H1 (cell line): ENCODE measurements around the gene FXYD3. TPM values are rescaled to one million over a fixed set of nuclear protein-coding genes. Genes with fewer than 3 reads are reported as not detected.

Source experiments
- CTCF ChIA-PET: fragments of 300-600 bp; sonication (Branson Sonifier 250); formaldehyde crosslinking; loops from one replicate; lab custom pipeline; 2021; ENCODE audit not compliant: partially characterized antibody; lab: Charles Lee
- POLR2A ChIA-PET: fragments of 300-600 bp; sonication (Branson Sonifier 250); formaldehyde crosslinking; loops from one replicate; lab custom pipeline; 2021; ENCODE audit warnings: inconsistent platforms; ENCODE audit not compliant: partially characterized antibody; lab: Charles Lee
- DNase-seq, 2 experiments: peaks; one replicate each; pipeline versions ENCODE4 v3.0.0 to v3.0.0-alpha.2; 2010 to 2022; ENCODE audit warnings: low spot score in 2 of 2, low read depth in 1 of 2, mixed read lengths in 1 of 2
- FAIRE-seq: peaks from 2 replicates; lab custom pipeline; 2011; peaks lifted over from hg19 to GRCh38; lab: Jason Lieb, UNC
- H2AFZ ChIP-seq: 2 replicates; pipeline ENCODE4 v1.8.1; 2012; ENCODE audit warnings: low read length, inconsistent platforms
- H2AK5ac ChIP-seq: 2 replicates; pipeline ENCODE4 v1.6.1; 2013; ENCODE audit warnings: low read depth, low read length
- H2BK120ac ChIP-seq: replicated peaks from 2 replicates; pipeline ENCODE3; 2013; ENCODE audit warnings: low read depth, low read length, inconsistent platforms
- H2BK12ac ChIP-seq: 2 replicates; pipeline ENCODE4 v1.6.1; 2013; ENCODE audit warnings: low read depth, low read length
- H2BK15ac ChIP-seq: 2 replicates; pipeline ENCODE4 v1.6.1; 2013; ENCODE audit warnings: low read length
- H2BK20ac ChIP-seq: 2 replicates; pipeline ENCODE4 v1.6.1; 2013; ENCODE audit warnings: low read length
- H2BK5ac ChIP-seq: 2 replicates; pipeline ENCODE4 v1.6.1; 2013; ENCODE audit warnings: low read depth, low read length
- H3K14ac ChIP-seq: 2 replicates; pipeline ENCODE4 v1.6.1; 2013; ENCODE audit warnings: inconsistent platforms; ENCODE audit not compliant: insufficient read length
- H3K18ac ChIP-seq: 2 replicates; pipeline ENCODE4 v1.6.1; 2013; ENCODE audit warnings: low read length; ENCODE audit errors: extremely low read depth
- H3K23ac ChIP-seq: 2 replicates; pipeline ENCODE4 v1.6.1; 2013; ENCODE audit warnings: inconsistent platforms; ENCODE audit not compliant: insufficient read length
- H3K23me2 ChIP-seq: 2 replicates; pipeline ENCODE4 v1.6.1; 2013; ENCODE audit warnings: low read depth, low read length
- H3K27ac ChIP-seq: 2 replicates; pipeline ENCODE4 v1.6.1; 2011; ENCODE audit warnings: low read depth, low read length, inconsistent platforms
- H3K27me3 ChIP-seq, 4 experiments: replicated peaks in 1 of 4; 1 replicate in 1 of 4; 2 replicates in 3 of 4; pipeline versions ENCODE4 v1.6.1 to v1.8.1; 2011 to 2013; ENCODE audit warnings: low read length in 3 of 4, mild to moderate bottlenecking in 3 of 4, inconsistent platforms in 2 of 4, mixed read lengths in 2 of 4, moderate library complexity in 1 of 4; ENCODE audit not compliant: control insufficient read depth in 3 of 4, insufficient read depth in 3 of 4; ENCODE audit errors: extremely low read depth in 1 of 4
- H3K36me3 ChIP-seq, 4 experiments: 2 replicates each; pipeline versions ENCODE4 v1.6.1 to v1.8.1; 2011 to 2013; ENCODE audit warnings: mild to moderate bottlenecking in 4 of 4, low read length in 3 of 4, moderate library complexity in 2 of 4, control low read depth in 1 of 4, inconsistent platforms in 1 of 4; ENCODE audit not compliant: insufficient read depth in 4 of 4, control insufficient read depth in 2 of 4
- H3K4ac ChIP-seq: replicated peaks from 2 replicates; pipeline ENCODE3; 2013; ENCODE audit warnings: low read length, low read depth, mixed read lengths, inconsistent platforms; ENCODE audit not compliant: insufficient read length
- H3K4me1 ChIP-seq, 4 experiments: replicated peaks in 1 of 4; 1 replicate in 1 of 4; 2 replicates in 3 of 4; pipeline versions ENCODE4 v1.6.1 to v1.8.1; 2011 to 2013; ENCODE audit warnings: low read length in 3 of 4, inconsistent platforms in 2 of 4, mixed read lengths in 1 of 4; ENCODE audit not compliant: insufficient read depth in 4 of 4, control insufficient read depth in 3 of 4
- H3K4me2 ChIP-seq, 2 experiments: 2 replicates each; pipeline versions ENCODE4 v1.6.1 to v1.8.1; 2011 to 2013; ENCODE audit warnings: low read depth in 2 of 2, low read length in 2 of 2, control low read depth in 1 of 2, inconsistent platforms in 1 of 2, mild to moderate bottlenecking in 1 of 2; ENCODE audit not compliant: insufficient read depth in 1 of 2
- H3K4me3 ChIP-seq, 4 experiments: fragments of 200-600, 300-600 bp in 1 of 4; sonication (generic), shearing (Covaris generic), sonication (Bioruptor Twin) in 1 of 4; 2 replicates each; pipeline versions ENCODE4 v1.5.1 to v1.8.1; 2011 to 2016; ENCODE audit warnings: low read length in 4 of 4, low read depth in 3 of 4, control low read depth in 2 of 4, inconsistent platforms in 2 of 4, mild to moderate bottlenecking in 2 of 4, mixed read lengths in 1 of 4, moderate library complexity in 1 of 4; ENCODE audit not compliant: insufficient read depth in 2 of 4; ENCODE audit errors: extremely low read depth in 1 of 4
- H3K56ac ChIP-seq: replicated peaks from 2 replicates; pipeline ENCODE3; 2013; ENCODE audit warnings: low read depth, mild to moderate bottlenecking, mixed read lengths, low read length, inconsistent platforms; ENCODE audit not compliant: insufficient read length
- H3K79me1 ChIP-seq: 2 replicates; pipeline ENCODE4 v1.6.1; 2013; ENCODE audit warnings: low read depth, low read length, control low read depth
- H3K79me2 ChIP-seq, 2 experiments: 2 replicates each; pipeline versions ENCODE4 v1.6.1 to v1.8.1; 2012 to 2013; ENCODE audit warnings: low read length in 2 of 2, mild to moderate bottlenecking in 2 of 2, inconsistent platforms in 1 of 2; ENCODE audit not compliant: insufficient read depth in 2 of 2, control insufficient read depth in 1 of 2
- H3K9ac ChIP-seq, 4 experiments: replicated peaks in 1 of 4; 1 replicate in 1 of 4; 2 replicates in 3 of 4; pipeline versions ENCODE4 v1.6.1 to v1.8.1; 2011 to 2013; ENCODE audit warnings: low read depth in 3 of 4, low read length in 3 of 4, control low read depth in 2 of 4, mild to moderate bottlenecking in 2 of 4, moderate library complexity in 2 of 4, inconsistent platforms in 1 of 4; ENCODE audit errors: extremely low read depth in 1 of 4
- H3K9me3 ChIP-seq, 2 experiments: 2 replicates each; pipeline versions ENCODE4 v1.6.1 to v1.8.1; 2012 to 2013; ENCODE audit warnings: mild to moderate bottlenecking in 2 of 2, moderate library complexity in 2 of 2, control low read depth in 1 of 2, inconsistent platforms in 1 of 2, low read depth in 1 of 2, low read length in 1 of 2, mixed read lengths in 1 of 2; ENCODE audit not compliant: insufficient read depth in 2 of 2
- H4K20me1 ChIP-seq, 2 experiments: replicated peaks in 1 of 2; 2 replicates each; pipeline versions ENCODE3 to v1.8.1; 2011 to 2013; ENCODE audit warnings: inconsistent platforms in 2 of 2, low read length in 2 of 2, mild to moderate bottlenecking in 1 of 2; ENCODE audit not compliant: insufficient read depth in 2 of 2, control insufficient read depth in 1 of 2
- H4K5ac ChIP-seq: 2 replicates; pipeline ENCODE4 v1.6.1; 2013; ENCODE audit warnings: low read length, low read depth, mixed read lengths, inconsistent platforms; ENCODE audit not compliant: insufficient read length
- H4K8ac ChIP-seq: 2 replicates; pipeline ENCODE4 v1.8.0; 2013; ENCODE audit warnings: mild to moderate bottlenecking, moderate library complexity, low read length, inconsistent platforms; ENCODE audit not compliant: insufficient read depth; ENCODE audit errors: extremely low read depth
- H4K91ac ChIP-seq: replicated peaks from 2 replicates; pipeline ENCODE3; 2013; ENCODE audit warnings: low read length, mixed read lengths, inconsistent platforms; ENCODE audit not compliant: insufficient read length
- BCL11A ChIP-seq, 2 experiments: IDR thresholded peaks; one replicate each; pipeline ENCODE4 v1.6.1; 2011; ENCODE audit warnings: low read depth in 2 of 2, low read length in 2 of 2, mild to moderate bottlenecking in 2 of 2
- CBX5 ChIP-seq: fragments of 300-800, 300-1000 bp; sonication (generic); IDR thresholded peaks from 2 replicates; pipeline ENCODE4 v1.7.1; 2016; ENCODE audit warnings: antibody characterized with exemption, low read length, low read depth
- GABPA ChIP-seq: IDR thresholded peaks from 2 replicates; pipeline ENCODE4 v1.6.1; 2011; ENCODE audit warnings: mild to moderate bottlenecking, low read length, moderate library complexity, borderline replicate concordance; ENCODE audit not compliant: insufficient read depth
- KDM4A ChIP-seq: IDR thresholded peaks from one replicate; pipeline ENCODE4 v1.7.1; 2012; ENCODE audit warnings: low read depth, mild to moderate bottlenecking, moderate library complexity, low read length, inconsistent platforms; ENCODE audit not compliant: severe bottlenecking
- SP1 ChIP-seq: IDR thresholded peaks from 2 replicates; pipeline ENCODE4 v1.6.1; 2011; ENCODE audit warnings: low read depth, low read length
- SRF ChIP-seq: IDR thresholded peaks from 2 replicates; pipeline ENCODE4 v1.6.1; 2011; ENCODE audit warnings: mild to moderate bottlenecking, low read depth, low read length, moderate library complexity
- TAF1 ChIP-seq: IDR thresholded peaks from 2 replicates; pipeline ENCODE4 v1.6.1; 2011; ENCODE audit warnings: mild to moderate bottlenecking, low read depth, low read length
- WGBS, 2 experiments: shearing (Covaris generic) in 1 of 2; methylation state at CpG; one replicate each; pipeline versions ENCODE4 v1.1.6 to v1.1.7; 2013 to 2015; ENCODE audit warnings: low lambda C conversion rate in 2 of 2, mixed read lengths in 2 of 2, inconsistent platforms in 1 of 2, low coverage in 1 of 2, missing lambda C conversion rate in 1 of 2; ENCODE audit not compliant: insufficient replicate concordance in 2 of 2, insufficient coverage in 1 of 2, insufficient read length in 1 of 2; ENCODE audit errors: extremely low coverage in 1 of 2, missing lambda C conversion rate in 1 of 2; 5-methylcytosine and 5-hydroxymethylcytosine counted together
- polyA plus RNA-seq, 7 experiments: library from polyadenylated mRNA; depleted of rRNA in 3 of 7; stranded (reverse) in 5 of 7; unstranded in 2 of 7; fragments of >200 nt in 5 of 7; fragments of 200-250 nt in 2 of 7; gene quantifications; 1 replicate in 5 of 7; 2 replicates in 1 of 7; 4 replicates in 1 of 7; pipeline versions ENCODE4 v1.2.1 to v1.2.3, GENCODE V29; 2011 to 2013; ENCODE audit warnings: missing spikeins in 2 of 7, mixed read lengths in 2 of 7
- total RNA-seq: library from RNA; stranded (reverse); fragmentation: NEBNext Ultra II Directional; extraction: Animal tissue kit (Norgen Biotek cat#: 25700); gene quantifications from 2 replicates; pipeline ENCODE4 v1.2.1, GENCODE V29; 2021

The FXYD3 gene
- total and polyA plus RNA-seq, 2 of the 8 experiments (the other 6 are each of a cell fraction or from before 2014, with no cell fraction given): 0.33 TPM; not detected in 1

DNA sequence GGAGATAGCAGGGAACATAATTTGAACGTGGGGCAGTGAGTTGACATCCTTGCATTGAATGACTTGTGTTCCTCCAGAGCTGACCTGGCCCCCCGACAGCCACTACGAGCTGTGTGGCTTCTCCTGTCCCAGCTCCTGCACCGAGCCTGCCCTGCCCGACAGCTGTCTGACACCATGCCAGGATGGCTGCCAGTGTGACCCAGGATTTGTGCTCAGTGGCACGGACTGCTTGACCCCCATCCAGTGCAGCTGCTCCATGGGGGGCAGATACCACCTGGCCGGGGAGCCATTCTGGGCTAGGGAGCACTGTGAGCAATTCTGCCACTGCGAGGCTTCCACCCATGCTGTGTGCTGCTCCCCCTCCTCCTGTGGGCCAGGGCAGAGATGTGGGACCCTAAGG, 29.2 kb upstream of the FXYD3 start:
- no peak overlapping the region; the same call in 1 of the 2 replicates for H2BK12ac ChIP-seq
- ChIA-PET CTCF (interaction anchor here (0.6 to 4.5 kb wide), 11 partner anchors 15 to 248 kb away, joined by 3 to 28 read pairs (median 4); no protein-coding TSS in a partner anchor), POLR2A (interaction anchor here (0.6 to 1.4 kb wide), 5 partner anchors 12 to 30 kb away, joined by 3 to 9 read pairs (median 3); no protein-coding TSS in a partner anchor)
- no peak for DNase-seq
- FAIRE-seq: no peak
- peak overlapping the region; percentile 41 for H4K91ac ChIP-seq
- no peak overlapping the region for H3K4me3 ChIP-seq
- peaks cover 0 to 2% (median 0%) of the 10 kb centered on the region in 4 experiments; a peak in 1 of 7 replicates for H3K27me3 ChIP-seq
- H3K9me3 ChIP-seq: no peaks in the 10 kb centered on the region; a peak in 1 of 4 replicates
- peak overlapping the region; percentile 12; the same call in 1 of the 2 replicates for H4K8ac ChIP-seq
- no peak overlapping the region for H2AFZ ChIP-seq
- no peak overlapping the region for H3K4ac ChIP-seq
- H2BK120ac ChIP-seq: no peak overlapping the region
- peaks cover 3 to 17% (median 8%) of the 10 kb centered on the region in 4 experiments; a peak in 6 of 7 replicates for H3K4me1 ChIP-seq
- H2AK5ac ChIP-seq: no peak overlapping the region; the same call in 1 of the 2 replicates
- no peak overlapping the region for H2BK15ac ChIP-seq
- H3K14ac ChIP-seq: no peak overlapping the region
- H3K18ac ChIP-seq: no peak overlapping the region
- no peak overlapping the region for H2BK20ac ChIP-seq
- no peak for TF ChIP-seq SP1
- no peak for TF ChIP-seq GABPA
- no peak for TF ChIP-seq BCL11A (IDR thresholded peaks at IDR 0.05; ENCODE audit: low read depth in 2 of 2, low read length in 2 of 2)
- TF ChIP-seq CBX5: no peak
- no peak for TF ChIP-seq KDM4A
- no peak for TF ChIP-seq SRF
- TF ChIP-seq TAF1: no peak
- no peak overlapping the region for H2BK5ac ChIP-seq
- H3K9ac ChIP-seq: no peak overlapping the region
- H3K79me2 ChIP-seq: no peaks in the 10 kb centered on the region
- H3K23ac ChIP-seq: no peak overlapping the region
- no peaks in the 10 kb centered on the region for H3K36me3 ChIP-seq
- H4K5ac ChIP-seq: no peak overlapping the region
- H3K56ac ChIP-seq: no peak overlapping the region
- peaks cover 2% of the 10 kb centered on the region; the same call in 1 of the 2 replicates for H3K23me2 ChIP-seq
- H4K20me1 ChIP-seq: no peaks in the 10 kb centered on the region
- no peaks in the 10 kb centered on the region for H3K79me1 ChIP-seq
- WGBS, 2 experiments: 93% methylated on average over 7 of the region's 8 CpGs; no CpG with 5 or more reads in 1 of the 2 experiments
- H3K4me2 ChIP-seq: no peak overlapping the region
- H3K27ac ChIP-seq: no peak overlapping the region
